Stimulated activated CD4-positive, alpha-beta T cell treated with anti-CD3 and anti-CD28 coated beads, Interleukin-12 subunit alpha, Interleukin-12 subunit beta, amount 100 ng/mL, for 24 hours (primary cell): ENCODE data around the gene TCERG1.

Experiments
- DNase-seq, 2 experiments: peaks; one replicate each; pipeline ENCODE4 v3.0.0-alpha.2; 2020; ENCODE audit warnings: low read depth in 2 of 2

TCERG1 gene

DNA sequence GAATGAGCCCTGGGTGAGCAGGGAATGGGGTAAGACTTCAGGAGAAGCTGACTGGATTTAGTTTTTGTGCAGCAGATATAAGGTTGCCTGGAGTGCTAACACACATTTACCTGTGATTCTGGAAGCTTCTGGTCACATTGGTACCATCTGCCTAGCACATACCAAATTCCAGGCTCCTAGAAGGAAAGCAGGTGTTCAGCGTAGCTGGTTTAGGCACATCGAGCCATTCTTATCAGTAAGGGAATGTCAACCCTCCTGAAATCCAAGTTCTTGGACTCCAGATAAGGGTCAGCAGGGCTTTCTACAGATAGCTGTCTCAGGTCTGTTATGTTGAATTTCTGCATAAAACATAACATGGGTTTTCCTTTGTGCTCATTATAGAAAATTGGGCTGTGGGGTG lies 10.3 kb downstream of the TCERG1 start:
- no peak for DNase-seq

- no peak for DNase-seq
Measured at GRCh38 chr5:146458894-146459293, 11.8 kb downstream of the TCERG1 start.

- DNase-seq: no peak
Measured at GRCh38 chr5:146461319-146461718, 14.2 kb downstream of the TCERG1 start.

- DNase-seq: no peak
Measured at GRCh38 chr5:146463446-146463845, 16.3 kb downstream of the TCERG1 start.

- no peak for DNase-seq
Measured at GRCh38 chr5:146466521-146467349, 19.6 kb downstream of the TCERG1 start.

GRCh38 chr5:146467760-146468159 lies 20.6 kb downstream of the TCERG1 start:
- DNase-seq: no peak

- DNase-seq: no peak
Measured at GRCh38 chr5:146474065-146474464, 26.9 kb downstream of the TCERG1 start.

- no peak for DNase-seq
Measured at GRCh38 chr5:146475190-146475780, 28.2 kb downstream of the TCERG1 start.

- no peak for DNase-seq
Measured at GRCh38 chr5:146475906-146476305, 28.8 kb downstream of the TCERG1 start.

DNA sequence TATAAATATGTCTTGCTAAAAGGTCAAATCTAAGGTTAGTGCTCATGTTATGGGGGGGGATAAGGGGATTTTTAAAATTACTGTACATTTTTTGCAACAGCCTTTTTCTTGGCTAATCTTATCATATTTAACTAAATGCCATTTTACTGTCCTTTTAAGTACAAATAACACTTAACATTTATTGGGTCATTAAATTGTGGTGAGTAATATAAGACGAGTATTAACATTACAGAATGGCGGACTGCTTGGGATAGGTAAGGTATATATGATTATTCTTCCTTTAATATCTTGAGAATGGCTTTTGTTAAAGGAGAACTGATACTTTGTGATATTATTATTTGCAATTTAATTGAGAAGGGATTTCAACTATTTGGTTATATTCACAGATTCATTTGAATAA lies 35.6 kb downstream of the TCERG1 start:
- DNase-seq: no peak

GRCh38 chr5:146484714-146485391 lies 37.7 kb downstream of the TCERG1 start:
- DNase-seq: no peak

- DNase-seq: no peak
Measured at GRCh38 chr5:146490089-146490843, 43.1 kb downstream of the TCERG1 start.

GRCh38 chr5:146494656-146495055 lies 47.5 kb downstream of the TCERG1 start:
- no peak for DNase-seq

GRCh38 chr5:146499680-146500079 lies 52.5 kb downstream of the TCERG1 start:
- no peak for DNase-seq

- no peak for DNase-seq
Measured at GRCh38 chr5:146507428-146507827, 60.3 kb downstream of the TCERG1 start.

- DNase-seq: no peak
Measured at GRCh38 chr5:146510559-146511125, 63.5 kb downstream of the TCERG1 start.

DNA sequence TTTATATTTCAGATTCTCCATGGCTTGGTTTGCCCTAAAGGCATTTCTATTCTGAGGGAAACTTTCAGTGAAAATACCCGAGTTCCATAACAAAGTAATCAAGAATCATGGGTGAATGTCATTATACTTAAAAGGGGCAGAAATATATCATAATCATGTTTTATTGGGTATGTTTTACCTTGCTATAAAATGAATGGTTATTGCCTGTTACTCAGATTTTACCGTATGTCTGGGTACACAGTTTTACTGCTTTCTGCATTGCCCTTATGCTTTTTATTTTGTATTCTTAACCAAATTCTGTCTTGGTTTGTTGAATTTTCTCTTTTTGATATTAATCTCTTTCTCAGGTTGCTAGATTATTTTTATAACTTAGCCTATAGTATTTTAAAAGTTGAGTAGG lies 66.3 kb downstream of the TCERG1 start:
- DNase-seq: no peak

DNA sequence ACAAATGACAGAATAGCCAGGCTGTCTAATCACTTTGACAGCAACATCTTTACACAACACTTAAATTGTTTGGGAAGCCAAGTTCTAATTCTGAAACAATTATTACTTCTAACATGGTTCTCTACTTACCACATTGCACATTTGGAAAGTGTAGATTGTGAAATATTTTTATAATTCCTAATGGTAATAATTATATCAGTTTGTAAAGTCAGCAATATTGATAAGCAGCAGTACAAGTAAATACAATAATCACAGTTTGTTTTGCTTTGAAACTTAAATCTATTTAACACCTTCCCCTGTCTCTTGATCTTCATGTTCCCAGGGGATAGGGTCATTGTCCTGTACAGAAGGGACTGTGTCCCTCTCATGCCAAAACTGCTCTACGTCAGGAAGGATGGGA lies 67.4 kb downstream of the TCERG1 start:
- DNase-seq: no peak

DNA sequence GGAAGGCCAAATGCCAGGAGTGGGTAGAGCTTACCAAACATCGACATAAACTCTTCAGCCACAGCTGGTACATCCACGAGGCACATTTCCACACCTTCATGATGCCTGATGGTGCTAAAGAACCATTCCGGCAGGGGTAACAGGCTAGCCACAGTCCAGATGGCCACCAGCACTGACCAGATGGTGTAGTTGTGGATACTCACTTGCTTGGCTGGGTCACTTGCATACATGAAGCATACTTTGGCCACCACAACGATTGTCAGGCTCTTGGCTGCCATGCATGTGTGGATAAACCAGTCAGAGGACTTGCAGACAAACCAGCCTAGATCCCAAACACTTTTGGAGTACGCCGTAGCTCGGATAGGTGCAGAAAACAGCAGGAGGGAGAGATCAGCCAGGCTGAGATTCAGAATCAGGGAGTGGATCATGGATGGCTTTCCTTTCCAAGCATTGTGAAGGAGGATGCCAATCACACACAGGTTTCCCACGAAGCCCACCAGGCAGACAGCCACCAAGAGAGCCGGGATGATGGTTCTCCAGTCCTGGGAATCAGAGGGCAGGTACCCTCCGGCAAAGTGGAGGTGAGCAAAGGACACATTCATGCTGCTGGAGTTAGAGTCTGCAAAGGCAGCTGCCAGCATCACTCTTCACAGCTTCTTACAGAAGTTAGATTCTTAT lies 68.5 kb downstream of the TCERG1 start:
- DNase-seq: no peak

DNA sequence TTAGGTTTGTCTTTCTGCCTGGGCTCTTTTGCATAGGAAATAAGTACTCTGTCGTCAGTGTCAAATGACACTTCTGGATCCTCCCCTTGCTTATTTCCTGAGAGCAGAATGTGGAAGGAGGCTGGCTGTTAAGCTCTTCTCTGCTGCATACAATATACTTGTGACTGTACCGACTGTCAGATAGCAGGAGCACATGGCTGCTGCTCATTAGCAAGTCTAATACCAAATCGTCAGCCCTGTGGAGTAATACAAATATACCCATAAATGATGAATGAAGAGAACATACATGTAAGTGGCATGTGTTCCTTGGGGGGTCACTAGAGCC lies 69.0 kb downstream of the TCERG1 start, which contains the start of gene GPR151:
Gene GPR151, minus strand, starts transcription at position 40 of the 325 bp plus-strand sequence. CDS start 77 bp downstream, outside the sequence.
- no peak for DNase-seq

DNA sequence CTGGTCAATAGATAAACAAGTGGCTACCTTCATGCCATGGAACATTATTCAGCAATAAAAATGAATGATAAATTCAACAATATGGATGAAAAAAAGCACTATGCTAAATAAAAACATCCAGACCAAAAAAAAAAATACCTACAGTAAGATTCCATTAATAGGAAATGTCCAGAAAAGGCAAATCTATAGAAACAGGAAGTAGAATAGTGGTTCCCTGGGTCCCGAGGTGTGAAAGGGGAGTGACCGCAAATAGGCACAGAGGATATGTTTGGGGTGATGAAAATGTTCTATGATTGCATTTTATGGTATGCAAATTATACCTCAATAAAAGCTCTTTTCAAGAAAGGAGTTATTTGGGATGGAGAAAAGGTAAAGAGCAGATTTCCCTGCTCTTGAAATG lies 72.4 kb downstream of the TCERG1 start:
- DNase-seq: no peak
